Liver (tissue), 3 donors: Measurements from ENCODE around the gene PIK3CA.

Source experiments
- HNF4A ChIP-seq, 2 donors: conservative IDR thresholded peaks; 2 replicates each; pipeline ENCODE4 v1.6.1; 2016; ENCODE audit warnings: antibody characterized with exemption in 2 of 2, mild to moderate bottlenecking in 2 of 2
- RAD21 ChIP-seq, 2 donors: IDR thresholded peaks; 2 replicates each; pipeline ENCODE4 v1.6.1; 2016; ENCODE audit warnings: antibody characterized with exemption in 2 of 2, mild to moderate bottlenecking in 2 of 2
- SP1 ChIP-seq: IDR thresholded peaks from 2 replicates; pipeline ENCODE4 v1.6.1; 2018; ENCODE audit warnings: antibody characterized with exemption, mild to moderate bottlenecking
- TAF1 ChIP-seq: conservative IDR thresholded peaks from 2 replicates; pipeline ENCODE4 v1.6.1; 2016; ENCODE audit warnings: antibody characterized with exemption, mild to moderate bottlenecking
- YY1 ChIP-seq: IDR thresholded peaks from 2 replicates; pipeline ENCODE4 v1.6.1; 2016; ENCODE audit warnings: antibody characterized with exemption, mild to moderate bottlenecking
- TF ChIP-seq, protein P1 (sequence below): IDR thresholded peaks from 2 replicates; pipeline ENCODE4 v1.6.1; 2016; ENCODE audit warnings: antibody characterized with exemption
- TF ChIP-seq, protein P2 (sequence below): fragments of 150-350 bp; IDR thresholded peaks from 2 replicates; pipeline ENCODE4 v1.5.1; 2017; ENCODE audit warnings: improper control_type of control experiment, low read depth, low read length; ENCODE audit not compliant: missing input control
- TF ChIP-seq, protein P3 (sequence below): IDR thresholded peaks from 2 replicates; pipeline ENCODE4 v1.6.1; 2016; ENCODE audit warnings: antibody characterized with exemption
- donor health status: healthy.
- donor health status: healthy.

DNA sequence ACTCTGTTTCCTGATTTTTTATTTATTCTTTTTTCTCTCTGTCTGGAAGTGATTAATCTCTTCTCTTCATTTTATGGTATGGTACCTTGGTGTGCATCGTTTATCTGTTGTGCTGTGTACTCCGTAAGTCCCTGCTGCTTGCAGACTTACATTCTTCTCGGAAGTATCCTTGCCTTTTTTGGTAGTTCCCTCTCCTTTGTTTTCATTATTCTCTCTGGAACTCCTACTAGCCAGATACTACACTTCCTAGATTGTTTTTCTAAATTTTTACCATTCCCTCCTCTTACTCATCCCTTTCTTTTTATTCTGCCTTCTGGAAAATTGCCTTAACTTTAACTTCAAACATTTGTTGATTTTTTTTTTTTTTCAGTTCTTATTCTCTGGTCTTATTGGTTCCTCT lies 27.2 kb downstream of the PIK3CA start:
- TF ChIP-seq, protein P1, sequence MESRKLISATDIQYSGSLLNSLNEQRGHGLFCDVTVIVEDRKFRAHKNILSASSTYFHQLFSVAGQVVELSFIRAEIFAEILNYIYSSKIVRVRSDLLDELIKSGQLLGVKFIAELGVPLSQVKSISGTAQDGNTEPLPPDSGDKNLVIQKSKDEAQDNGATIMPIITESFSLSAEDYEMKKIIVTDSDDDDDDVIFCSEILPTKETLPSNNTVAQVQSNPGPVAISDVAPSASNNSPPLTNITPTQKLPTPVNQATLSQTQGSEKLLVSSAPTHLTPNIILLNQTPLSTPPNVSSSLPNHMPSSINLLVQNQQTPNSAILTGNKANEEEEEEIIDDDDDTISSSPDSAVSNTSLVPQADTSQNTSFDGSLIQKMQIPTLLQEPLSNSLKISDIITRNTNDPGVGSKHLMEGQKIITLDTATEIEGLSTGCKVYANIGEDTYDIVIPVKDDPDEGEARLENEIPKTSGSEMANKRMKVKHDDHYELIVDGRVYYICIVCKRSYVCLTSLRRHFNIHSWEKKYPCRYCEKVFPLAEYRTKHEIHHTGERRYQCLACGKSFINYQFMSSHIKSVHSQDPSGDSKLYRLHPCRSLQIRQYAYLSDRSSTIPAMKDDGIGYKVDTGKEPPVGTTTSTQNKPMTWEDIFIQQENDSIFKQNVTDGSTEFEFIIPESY: no peak
- TF ChIP-seq, protein P2, sequence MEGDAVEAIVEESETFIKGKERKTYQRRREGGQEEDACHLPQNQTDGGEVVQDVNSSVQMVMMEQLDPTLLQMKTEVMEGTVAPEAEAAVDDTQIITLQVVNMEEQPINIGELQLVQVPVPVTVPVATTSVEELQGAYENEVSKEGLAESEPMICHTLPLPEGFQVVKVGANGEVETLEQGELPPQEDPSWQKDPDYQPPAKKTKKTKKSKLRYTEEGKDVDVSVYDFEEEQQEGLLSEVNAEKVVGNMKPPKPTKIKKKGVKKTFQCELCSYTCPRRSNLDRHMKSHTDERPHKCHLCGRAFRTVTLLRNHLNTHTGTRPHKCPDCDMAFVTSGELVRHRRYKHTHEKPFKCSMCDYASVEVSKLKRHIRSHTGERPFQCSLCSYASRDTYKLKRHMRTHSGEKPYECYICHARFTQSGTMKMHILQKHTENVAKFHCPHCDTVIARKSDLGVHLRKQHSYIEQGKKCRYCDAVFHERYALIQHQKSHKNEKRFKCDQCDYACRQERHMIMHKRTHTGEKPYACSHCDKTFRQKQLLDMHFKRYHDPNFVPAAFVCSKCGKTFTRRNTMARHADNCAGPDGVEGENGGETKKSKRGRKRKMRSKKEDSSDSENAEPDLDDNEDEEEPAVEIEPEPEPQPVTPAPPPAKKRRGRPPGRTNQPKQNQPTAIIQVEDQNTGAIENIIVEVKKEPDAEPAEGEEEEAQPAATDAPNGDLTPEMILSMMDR: no peak
- no peak for TF ChIP-seq TAF1
- TF ChIP-seq, protein P3, sequence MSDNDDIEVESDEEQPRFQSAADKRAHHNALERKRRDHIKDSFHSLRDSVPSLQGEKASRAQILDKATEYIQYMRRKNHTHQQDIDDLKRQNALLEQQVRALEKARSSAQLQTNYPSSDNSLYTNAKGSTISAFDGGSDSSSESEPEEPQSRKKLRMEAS: no peak
- TF ChIP-seq YY1: no peak
- no peak for TF ChIP-seq SP1
- no peak for TF ChIP-seq RAD21 (IDR thresholded peaks at IDR 0.05)
- TF ChIP-seq HNF4A (conservative IDR thresholded peaks at IDR 0.05): no peak
